SH-SY5Y (cell line): ENCODE measurements around the gene WDR43.

ENCODE experiments used
- GATA2 ChIP-seq: IDR thresholded peaks from 2 replicates; pipeline ENCODE4 v1.6.1; 2011; ENCODE audit warnings: mild to moderate bottlenecking, low read depth, low read length
- GATA3 ChIP-seq: IDR thresholded peaks from 2 replicates; pipeline ENCODE4 v1.6.1; 2011; ENCODE audit warnings: low read depth, mild to moderate bottlenecking, low read length, moderate library complexity

GRCh38 chr2:28930205-28930604 lies 35.7 kb downstream of the WDR43 start:
- no peak for TF ChIP-seq GATA2
- TF ChIP-seq GATA3 = no peak
